ENCODE data around the gene ELMO1.

DNA sequence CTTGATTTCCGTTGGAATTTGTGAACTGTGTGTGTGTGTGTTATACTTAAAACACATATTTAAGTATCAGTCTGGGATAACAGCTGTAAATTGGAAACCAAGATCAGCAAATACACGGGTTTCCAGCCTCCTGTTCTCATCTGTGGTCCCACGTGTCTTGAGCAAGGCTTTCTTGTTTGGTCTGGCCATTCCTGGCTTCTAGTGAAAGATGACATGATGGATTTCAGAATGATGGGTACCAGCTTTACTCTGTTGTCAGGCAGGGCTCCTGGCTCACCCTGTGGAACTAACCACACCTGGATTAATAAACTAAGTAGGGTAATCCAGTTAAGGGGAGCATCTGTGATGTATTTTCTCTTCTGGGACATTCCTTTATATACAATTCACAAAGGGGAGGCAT, 378.2 kb downstream of the ELMO1 start:
- TF ChIP-seq, protein P1, sequence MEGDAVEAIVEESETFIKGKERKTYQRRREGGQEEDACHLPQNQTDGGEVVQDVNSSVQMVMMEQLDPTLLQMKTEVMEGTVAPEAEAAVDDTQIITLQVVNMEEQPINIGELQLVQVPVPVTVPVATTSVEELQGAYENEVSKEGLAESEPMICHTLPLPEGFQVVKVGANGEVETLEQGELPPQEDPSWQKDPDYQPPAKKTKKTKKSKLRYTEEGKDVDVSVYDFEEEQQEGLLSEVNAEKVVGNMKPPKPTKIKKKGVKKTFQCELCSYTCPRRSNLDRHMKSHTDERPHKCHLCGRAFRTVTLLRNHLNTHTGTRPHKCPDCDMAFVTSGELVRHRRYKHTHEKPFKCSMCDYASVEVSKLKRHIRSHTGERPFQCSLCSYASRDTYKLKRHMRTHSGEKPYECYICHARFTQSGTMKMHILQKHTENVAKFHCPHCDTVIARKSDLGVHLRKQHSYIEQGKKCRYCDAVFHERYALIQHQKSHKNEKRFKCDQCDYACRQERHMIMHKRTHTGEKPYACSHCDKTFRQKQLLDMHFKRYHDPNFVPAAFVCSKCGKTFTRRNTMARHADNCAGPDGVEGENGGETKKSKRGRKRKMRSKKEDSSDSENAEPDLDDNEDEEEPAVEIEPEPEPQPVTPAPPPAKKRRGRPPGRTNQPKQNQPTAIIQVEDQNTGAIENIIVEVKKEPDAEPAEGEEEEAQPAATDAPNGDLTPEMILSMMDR (conservative IDR thresholded peaks at IDR 0.05; ENCODE audit: low read depth, low read length), result no peak
- TF ChIP-seq EZH2phosphoT487 (IDR thresholded peaks at IDR 0.05; ENCODE audit: borderline replicate concordance, low read length) (no peak), EZH2 (IDR thresholded peaks at IDR 0.05; ENCODE audit: low read length, unreplicated experiment) (no peak)
